ENCODE data around the gene OPHN1. TPM values are rescaled to one million over a fixed set of nuclear protein-coding genes. Genes with fewer than 3 reads are reported as not detected.

The OPHN1 gene
- total RNA-seq, result 4.5 and 4.8 TPM in 2 replicates

GRCh38 chrX:68433155-68433980, at the start of gene OPHN1:
TSS of gene OPHN1 (minus strand) at chrX:68433495. CDS start at chrX:68433020, 475 bp downstream.

Small RNA genes lying within 50 kb of the gene (small RNA-seq; reads per million reads assigned to genes)
- not detected for gene RF00019
- gene RNU6-1225P, result 0.38 reads per million, percentile 18 among the genes with 10 or more reads in this experiment

Other genes with a start within 250 kb of the OPHN1 start
- 14.0 and 19.2 TPM in 2 replicates for gene YIPF6, start 65.6 kb upstream of the OPHN1 start, total RNA-seq
- gene STARD8, start 214.2 kb upstream of the OPHN1 start, total RNA-seq, result 0.59 and 0.73 TPM in 2 replicates

All from subcutaneous preadipocyte (primary cell).